Nephron progenitor cell (in vitro differentiated cells): ENCODE results near the gene PTPRU.

ENCODE experiments used
- DNase-seq: peaks from one replicate; pipeline ENCODE4 v3.0.0; 2021
- H3K27ac Mint-ChIP-seq: 2 replicates; pipeline ENCODE4 v1.8.0; 2021; ENCODE audit warnings: mild to moderate bottlenecking, moderate library complexity, mixed read lengths
- H3K27me3 Mint-ChIP-seq: 2 replicates; pipeline ENCODE4 v1.8.0; 2021; ENCODE audit warnings: mild to moderate bottlenecking, low read depth, mixed read lengths; ENCODE audit not compliant: poor library complexity
- H3K36me3 Mint-ChIP-seq: 2 replicates; pipeline ENCODE4 v1.8.0; 2021; ENCODE audit warnings: low read depth, mixed read lengths
- H3K4me1 Mint-ChIP-seq: 2 replicates; pipeline ENCODE4 v1.8.0; 2021; ENCODE audit warnings: mixed read lengths
- H3K4me3 Mint-ChIP-seq: 2 replicates; pipeline ENCODE4 v1.8.0; 2021; ENCODE audit warnings: mild to moderate bottlenecking, moderate library complexity, mixed read lengths
- H3K9me3 Mint-ChIP-seq: 2 replicates; pipeline ENCODE4 v1.8.0; 2021; ENCODE audit warnings: mild to moderate bottlenecking, moderate library complexity, mixed read lengths
- CTCF ChIP-seq: fragments of 200-600 bp; sonication (generic); IDR thresholded peaks from 2 replicates; pipeline ENCODE4 v1.5.0; 2021; ENCODE audit warnings: antibody characterized with exemption

PTPRU gene

GRCh38 chr1:29332204-29332603, 95.9 kb downstream of the PTPRU start:
- peaks cover 8% of the 10 kb centered on the region for H3K9me3 Mint-ChIP-seq
- TF ChIP-seq CTCF: peak; percentile 47
- DNase-seq: peak; percentile 46
- H3K36me3 Mint-ChIP-seq: peaks cover 7% of the 10 kb centered on the region
- peaks cover 17% of the 10 kb centered on the region for H3K27me3 Mint-ChIP-seq
- H3K4me1 Mint-ChIP-seq: peaks cover 27% of the 10 kb centered on the region
- H3K27ac Mint-ChIP-seq: no peak overlapping the region
- H3K4me3 Mint-ChIP-seq: no peak overlapping the region

GRCh38 chr1:29333008-29333407, 96.7 kb downstream of the PTPRU start:
- peaks cover 1% of the 10 kb centered on the region for H3K36me3 Mint-ChIP-seq
- H3K27ac Mint-ChIP-seq: no peak overlapping the region
- DNase-seq: no peak
- no peak for TF ChIP-seq CTCF
- peaks cover 22% of the 10 kb centered on the region for H3K4me1 Mint-ChIP-seq
- no peak overlapping the region for H3K4me3 Mint-ChIP-seq
- H3K9me3 Mint-ChIP-seq: peaks cover 8% of the 10 kb centered on the region
- H3K27me3 Mint-ChIP-seq: peaks cover 20% of the 10 kb centered on the region

- Mint-ChIP-seq H3K9me3 (peaks cover 8% of the 10 kb centered on the region), H3K27ac (no peak overlapping the region), H3K4me1 (no peaks in the 10 kb centered on the region), H3K36me3 (no peaks in the 10 kb centered on the region), H3K27me3 (peaks cover 27% of the 10 kb centered on the region), H3K4me3 (no peak overlapping the region)
- no peak for DNase-seq
- TF ChIP-seq CTCF: no peak
These were observed 99.3 kb downstream of the PTPRU start for GRCh38 chr1:29335573-29335972.

GRCh38 chr1:29338908-29339575, 102.7 kb downstream of the PTPRU start:
- no peak for DNase-seq
- Mint-ChIP-seq H3K36me3 (no peaks in the 10 kb centered on the region), H3K27ac (peak overlapping the region; percentile 5), H3K27me3 (peaks cover 27% of the 10 kb centered on the region), H3K9me3 (no peaks in the 10 kb centered on the region), H3K4me1 (peaks cover 17% of the 10 kb centered on the region), H3K4me3 (no peak overlapping the region)
- TF ChIP-seq CTCF: no peak

- Mint-ChIP-seq H3K9me3 (no peaks in the 10 kb centered on the region), H3K27ac (no peak overlapping the region), H3K36me3 (no peaks in the 10 kb centered on the region), H3K4me1 (peaks cover 20% of the 10 kb centered on the region), H3K27me3 (peaks cover 38% of the 10 kb centered on the region), H3K4me3 (no peak overlapping the region)
- no peak for DNase-seq
- peak; percentile 17 for TF ChIP-seq CTCF
These were observed 105.6 kb downstream of the PTPRU start for GRCh38 chr1:29341936-29342335.

- DNase-seq: no peak
- Mint-ChIP-seq H3K9me3 (no peaks in the 10 kb centered on the region), H3K36me3 (no peaks in the 10 kb centered on the region), H3K4me1 (peaks cover 20% of the 10 kb centered on the region), H3K27ac (no peak overlapping the region), H3K27me3 (peaks cover 38% of the 10 kb centered on the region), H3K4me3 (no peak overlapping the region)
- TF ChIP-seq CTCF: no peak
These were observed 106.0 kb downstream of the PTPRU start for GRCh38 chr1:29342351-29342750.
